B cell (primary cell): ENCODE results near the gene SDC4. TPM values are rescaled to one million over a fixed set of nuclear protein-coding genes. Genes with fewer than 3 reads are reported as not detected.
A peak's percentile ranks its signal among the peaks of the same experiment; 100 is the strongest.

Experiments
- ATAC-seq: fragments of 200-7000 bp; cut with Tn5 transposase; one replicate; pipeline ENCODE4 v1.10.0; 2021; ENCODE audit warnings: low read depth, mild to moderate bottlenecking, moderate number of reproducible peaks, moderate library complexity
- CTCF ChIA-PET: fragments of 350-600 bp; sonication (Branson Sonifier 250); formaldehyde crosslinking; loops from one replicate; lab custom pipeline; 2021; ENCODE audit warnings: antibody characterized with exemption, inconsistent platforms; lab: Charles Lee
- POLR2A ChIA-PET: fragments of 350-600 bp; sonication (Branson Sonifier 250); formaldehyde crosslinking; loops from one replicate; lab custom pipeline; 2021; ENCODE audit warnings: antibody characterized with exemption; lab: Charles Lee
- DNase-seq: peaks from one replicate; pipeline ENCODE4 v3.0.0; 2013
- H2AFZ ChIP-seq: 2 replicates; pipeline ENCODE4 v1.6.1; 2012; ENCODE audit warnings: mild to moderate bottlenecking, low read depth, low read length; ENCODE audit not compliant: insufficient read depth, poor library complexity, severe bottlenecking
- H3K27ac ChIP-seq, 2 donors: 1 replicate in 1 of 2; 2 replicates in 1 of 2; pipeline ENCODE4 v1.5.1; 2012 to 2013; ENCODE audit warnings: low read length in 2 of 2, mild to moderate bottlenecking in 2 of 2, moderate library complexity in 1 of 2
- H3K27me3 ChIP-seq, 4 experiments: fragments of 200-600 bp in 1 of 4; sonication (generic) in 1 of 4; replicated peaks in 1 of 4; 1 replicate in 2 of 4; 2 replicates in 2 of 4; pipeline versions ENCODE4 v1.6.1 to v1.7.0; 2013 to 2016; ENCODE audit warnings: low read length in 3 of 4, mild to moderate bottlenecking in 2 of 4, mixed read lengths in 1 of 4, moderate library complexity in 1 of 4; ENCODE audit not compliant: insufficient read depth in 4 of 4, control insufficient read depth in 3 of 4; ENCODE audit errors: control extremely low read depth in 1 of 4
- H3K36me3 ChIP-seq, 2 experiments: replicated peaks in 1 of 2; 1 replicate in 1 of 2; 2 replicates in 1 of 2; pipeline versions ENCODE4 v1.6.1 to v1.7.1; 2013; ENCODE audit warnings: low read length in 1 of 2; ENCODE audit not compliant: insufficient read depth in 2 of 2, control insufficient read depth in 1 of 2; ENCODE audit errors: control extremely low read depth in 1 of 2, extremely low read depth in 1 of 2
- H3K4me1 ChIP-seq, 2 donors: fragments of 200-600 bp in 1 of 2; sonication (generic) in 1 of 2; 1 replicate in 1 of 2; 2 replicates in 1 of 2; pipeline versions ENCODE4 v1.5.1 to v1.6.1; 2013 to 2017; ENCODE audit warnings: low read length in 2 of 2; ENCODE audit not compliant: control insufficient read depth in 2 of 2, insufficient read depth in 2 of 2
- H3K4me2 ChIP-seq: replicated peaks from 2 replicates; pipeline ENCODE3; 2012; ENCODE audit warnings: mild to moderate bottlenecking, low read depth, low read length; ENCODE audit not compliant: poor library complexity, severe bottlenecking
- H3K4me3 ChIP-seq, 5 experiments: fragments of 200-600 bp in 1 of 5; sonication (generic) in 1 of 5; 1 replicate in 3 of 5; 2 replicates in 2 of 5; pipeline versions ENCODE4 v1.5.1 to v1.7.0; 2011 to 2016; ENCODE audit warnings: low read length in 4 of 5, mild to moderate bottlenecking in 4 of 5, low read depth in 2 of 5, control low read depth in 1 of 5, moderate library complexity in 1 of 5; ENCODE audit not compliant: insufficient read depth in 1 of 5; ENCODE audit errors: control extremely low read depth in 1 of 5, extremely low read depth in 1 of 5
- H3K79me2 ChIP-seq: fragments of 200-600 bp; sonication (generic); one replicate; pipeline ENCODE4 v1.6.0; 2016; ENCODE audit warnings: low read length; ENCODE audit not compliant: control insufficient read depth, insufficient read depth
- H3K9ac ChIP-seq: fragments of 200-600 bp; sonication (generic); 2 replicates; pipeline ENCODE4 v1.6.1; 2017; ENCODE audit warnings: mild to moderate bottlenecking, low read length, moderate library complexity
- H3K9me3 ChIP-seq, 3 donors: one replicate each; pipeline versions ENCODE4 v1.6.1 to v1.7.1; 2013; ENCODE audit warnings: low read length in 2 of 3; ENCODE audit not compliant: control insufficient read depth in 2 of 3, insufficient read depth in 1 of 3; ENCODE audit errors: control extremely low read depth in 1 of 3
- H4K20me1 ChIP-seq: 2 replicates; pipeline ENCODE4 v1.6.0; 2012; ENCODE audit warnings: mild to moderate bottlenecking, low read length; ENCODE audit not compliant: insufficient read depth, control insufficient read depth, poor library complexity, severe bottlenecking
- H3K27ac Mint-ChIP-seq: one replicate; pipeline ENCODE4 v1.8.0; 2021; ENCODE audit warnings: mixed read lengths
- H3K27me3 Mint-ChIP-seq: one replicate; pipeline ENCODE4 v1.8.0; 2021; ENCODE audit warnings: mixed read lengths
- H3K4me1 Mint-ChIP-seq: one replicate; pipeline ENCODE4 v1.8.0; 2021; ENCODE audit warnings: mixed read lengths
- H3K4me3 Mint-ChIP-seq: one replicate; pipeline ENCODE4 v1.8.0; 2021; ENCODE audit warnings: mixed read lengths
- H3K9me3 Mint-ChIP-seq: one replicate; pipeline ENCODE4 v1.8.0; 2022; ENCODE audit warnings: mixed read lengths; ENCODE audit not compliant: insufficient read depth
- CTCF ChIP-seq: fragments of 200-600 bp; IDR thresholded peaks from one replicate; pipeline ENCODE4 v1.8.0; 2022; ENCODE audit warnings: antibody characterized with exemption, mild to moderate bottlenecking
- EZH2 ChIP-seq: IDR thresholded peaks from 2 replicates; pipeline ENCODE4 v1.6.1; 2012; ENCODE audit warnings: borderline replicate concordance, low read depth, mild to moderate bottlenecking, moderate library complexity, low read length; ENCODE audit not compliant: insufficient read depth, poor library complexity, severe bottlenecking
- WGBS: methylation state at CpG from one replicate; pipeline ENCODE4 v1.1.5; 2013; ENCODE audit warnings: missing lambda C conversion rate; ENCODE audit not compliant: insufficient coverage; 5-methylcytosine and 5-hydroxymethylcytosine counted together
- intact Hi-C: fragments of 100-400 bp; cut with micrococcal nuclease; formaldehyde crosslinking; loops from one replicate; pipeline ENCODE4 v1.10.0; 2022
- polyA plus RNA-seq: library from polyadenylated mRNA; depleted of rRNA; stranded (reverse); fragments of >200 nt; gene quantifications from 2 replicates; pipeline ENCODE4 v1.2.3, GENCODE V29; 2012
- total RNA-seq, 2 donors: library from RNA; stranded (reverse); fragments of 120-200 nt in 1 of 2; gene quantifications; 1 replicate in 1 of 2; 2 replicates in 1 of 2; pipeline versions ENCODE4 v1.2.3 to v1.2.4, GENCODE V29; 2013 to 2022

SDC4 gene
- total and polyA plus RNA-seq, 2 donors (not counting 1 experiment from before 2014, with no cell fraction given), result 0.04 TPM; not detected in 1

- peak overlapping the region; percentile 28 for H3K9ac ChIP-seq
- H3K27ac ChIP-seq, result peak overlapping the region in 1 of 2 donors; percentile 94
- H3K27me3 ChIP-seq, result no peaks in the 10 kb centered on the region
- H2AFZ ChIP-seq, result no peak overlapping the region
- Mint-ChIP-seq H3K27me3 (no peaks in the 10 kb centered on the region), H3K9me3 (no peaks in the 10 kb centered on the region), H3K27ac (peak overlapping the region; percentile 92), H3K4me1 (peaks cover 84% of the 10 kb centered on the region), H3K4me3 (peak overlapping the region; percentile 86)
- H3K79me2 ChIP-seq, result peaks cover 55% of the 10 kb centered on the region
- intact Hi-C loops, result loop anchor here (5.0 kb wide), 1 partner anchor 425 kb away; the partner anchor contains the start of genes DNTTIP1 and WFDC3
- H3K4me1 ChIP-seq, result peaks cover 86 to 89% of the 10 kb centered on the region in 2 donors
- ATAC-seq (no peak), DNase-seq (no peak)
- ChIA-PET POLR2A (interaction anchor here (0.7 to 2.2 kb wide), 4 partner anchors 39 to 70 kb away, joined by 3 to 7 read pairs (median 4); no protein-coding TSS in a partner anchor), CTCF (interaction anchor here (0.9 to 20.6 kb wide), 9 partner anchors 9 to 404 kb away, joined by 3 to 814 read pairs (median 4); no protein-coding TSS in a partner anchor)
- H3K4me3 ChIP-seq, result no peak overlapping the region
- H3K36me3 ChIP-seq, result peaks cover 5 to 32% of the 10 kb centered on the region in 2 experiments
- TF ChIP-seq CTCF, result no peak
- TF ChIP-seq EZH2, result no peak
- H3K4me2 ChIP-seq, result peak overlapping the region; percentile 66
- H4K20me1 ChIP-seq, result peaks cover 80% of the 10 kb centered on the region
- no peaks in the 10 kb centered on the region for H3K9me3 ChIP-seq
Observed at GRCh38 chr20:45367126-45367525, 18.9 kb upstream of the SDC4 start.

GRCh38 chr20:45366631-45367030 lies 18.4 kb upstream of the SDC4 start:
- POLR2A ChIA-PET, result interaction anchor here (1.0 kb wide), 1 partner anchor 53 kb away, joined by 3 read pairs; no protein-coding TSS in a partner anchor
- H3K36me3 ChIP-seq, result peaks cover 5 to 32% of the 10 kb centered on the region in 2 experiments
- no peak overlapping the region for H2AFZ ChIP-seq
- no peak overlapping the region for H3K9ac ChIP-seq
- peak overlapping the region in 1 of 2 donors; percentile 94 for H3K27ac ChIP-seq
- Mint-ChIP-seq H3K27me3 (no peaks in the 10 kb centered on the region), H3K4me3 (peak overlapping the region; percentile 24), H3K4me1 (peaks cover 82% of the 10 kb centered on the region), H3K27ac (peak overlapping the region; percentile 92), H3K9me3 (no peaks in the 10 kb centered on the region)
- no peak overlapping the region for H3K4me3 ChIP-seq
- no peaks in the 10 kb centered on the region for H3K9me3 ChIP-seq
- H3K27me3 ChIP-seq, result no peaks in the 10 kb centered on the region
- ATAC-seq, result no peak
- peaks cover 51% of the 10 kb centered on the region for H3K79me2 ChIP-seq
- H4K20me1 ChIP-seq, result peaks cover 76% of the 10 kb centered on the region
- CTCF ChIA-PET, result interaction anchor here (0.7 to 20.6 kb wide), 9 partner anchors 9 to 404 kb away, joined by 3 to 814 read pairs (median 4); no protein-coding TSS in a partner anchor
- no peak for DNase-seq
- WGBS, result 94% methylated on average over 11 of the region's 11 CpGs
- H3K4me2 ChIP-seq, result peak overlapping the region; percentile 66
- intact Hi-C loops, result loop anchor here (5.0 kb wide), 1 partner anchor 426 kb away; the partner anchor contains the start of genes DNTTIP1 and WFDC3
- peaks cover 81 to 85% of the 10 kb centered on the region in 2 donors for H3K4me1 ChIP-seq
- TF ChIP-seq CTCF (no peak), EZH2 (no peak)
